Endothelial cell of umbilical vein (primary cell): ENCODE measurements around the gene SSR2. TPM values are rescaled to one million over a fixed set of nuclear protein-coding genes. Genes with fewer than 3 reads are reported as not detected.

Experiments
- BruUV-seq: library from RNA; stranded (reverse); fragments of 400-500 nt; replicated peaks from 2 replicates; lab custom pipeline; 2021; lab: Mats Ljungman, UMichigan
- CTCF ChIA-PET: fragments of 300-600, 350-600 bp; sonication (Branson Sonifier 250); formaldehyde crosslinking; loops from one replicate; lab custom pipeline; 2021; ENCODE audit warnings: antibody characterized with exemption, inconsistent platforms; lab: Charles Lee
- POLR2A ChIA-PET: fragments of 300-600, 350-600 bp; sonication (Branson Sonifier 250); formaldehyde crosslinking; loops from one replicate; lab custom pipeline; 2021; ENCODE audit warnings: antibody characterized with exemption, inconsistent platforms; lab: Charles Lee
- DNase-seq: peaks from one replicate; pipeline ENCODE4 v3.0.0-alpha.2; 2011; ENCODE audit warnings: low read depth, low spot score
- FAIRE-seq: peaks from 2 replicates; lab custom pipeline; 2011; peaks lifted over from hg19 to GRCh38; lab: Jason Lieb, UNC
- H2AFZ ChIP-seq: 2 replicates; pipeline ENCODE4 v1.6.0; 2012; ENCODE audit warnings: low read depth, low read length, control low read depth, inconsistent platforms
- H3K27ac ChIP-seq: 2 replicates; pipeline ENCODE4 v1.5.1; 2011; ENCODE audit warnings: low read depth, mild to moderate bottlenecking, control low read depth, low read length, moderate library complexity; ENCODE audit not compliant: insufficient read depth
- H3K27me3 ChIP-seq, 2 experiments: 2 replicates each; pipeline versions ENCODE4 v1.6.0 to v1.6.1; 2011; ENCODE audit warnings: low read length in 2 of 2, mixed read lengths in 1 of 2; ENCODE audit not compliant: control insufficient read depth in 2 of 2, insufficient read depth in 2 of 2
- H3K36me3 ChIP-seq, 2 experiments: 2 replicates in 1 of 2; 3 replicates in 1 of 2; pipeline ENCODE4 v1.5.1; 2011; ENCODE audit warnings: low read length in 2 of 2, mild to moderate bottlenecking in 1 of 2, moderate library complexity in 1 of 2; ENCODE audit not compliant: control insufficient read depth in 2 of 2, insufficient read depth in 2 of 2; ENCODE audit errors: extremely low read depth in 1 of 2
- H3K4me1 ChIP-seq: 3 replicates; pipeline ENCODE4 v1.5.1; 2011; ENCODE audit warnings: mild to moderate bottlenecking, low read length; ENCODE audit not compliant: control insufficient read depth, insufficient read depth; ENCODE audit errors: extremely low read depth
- H3K4me2 ChIP-seq: 2 replicates; pipeline ENCODE4 v1.6.1; 2011; ENCODE audit warnings: low read length, control low read depth, mixed read lengths; ENCODE audit not compliant: insufficient read depth
- H3K4me3 ChIP-seq, 3 experiments: fragments of 200-600 bp in 1 of 3; sonication (generic), shearing (Covaris generic) in 1 of 3; replicated peaks in 1 of 3; 2 replicates each; pipeline ENCODE4 v1.5.1; 2011 to 2016; ENCODE audit warnings: control low read depth in 3 of 3, low read length in 3 of 3, mild to moderate bottlenecking in 2 of 3, inconsistent platforms in 1 of 3, low read depth in 1 of 3, moderate library complexity in 1 of 3; ENCODE audit not compliant: insufficient read depth in 1 of 3
- H3K79me2 ChIP-seq: 2 replicates; pipeline ENCODE4 v1.6.0; 2012; ENCODE audit warnings: low read length, inconsistent platforms; ENCODE audit not compliant: control insufficient read depth, insufficient read depth
- H3K9ac ChIP-seq: replicated peaks from 2 replicates; pipeline ENCODE3; 2011; ENCODE audit warnings: low read length, control low read depth; ENCODE audit not compliant: insufficient read depth; ENCODE audit errors: extremely low read depth
- H3K9me1 ChIP-seq: replicated peaks from 3 replicates; pipeline ENCODE4 v1.6.0; 2011; ENCODE audit warnings: mild to moderate bottlenecking, low read length; ENCODE audit not compliant: control insufficient read depth, insufficient read depth; ENCODE audit errors: extremely low read depth
- H3K9me3 ChIP-seq: replicated peaks from 2 replicates; pipeline ENCODE4 v1.5.1; 2012; ENCODE audit warnings: low read length, inconsistent platforms; ENCODE audit not compliant: control insufficient read depth, insufficient read depth
- H4K20me1 ChIP-seq: replicated peaks from 2 replicates; pipeline ENCODE3; 2011; ENCODE audit warnings: mild to moderate bottlenecking, low read length; ENCODE audit not compliant: control insufficient read depth, insufficient read depth; ENCODE audit errors: extremely low read depth
- CTCF ChIP-seq, 2 donors: IDR thresholded peaks; 1 replicate in 1 of 2; 2 replicates in 1 of 2; pipeline ENCODE4 v1.5.1; 2011; ENCODE audit warnings: low read length in 2 of 2, mild to moderate bottlenecking in 2 of 2, moderate library complexity in 2 of 2, control low read depth in 1 of 2, inconsistent platforms in 1 of 2, low read depth in 1 of 2; ENCODE audit not compliant: insufficient read depth in 1 of 2; ENCODE audit errors: extremely low read depth in 1 of 2
- EZH2 ChIP-seq: IDR thresholded peaks from 2 replicates; pipeline ENCODE4 v1.6.1; 2012; ENCODE audit warnings: borderline replicate concordance, low read depth, mild to moderate bottlenecking, moderate library complexity, low read length, inconsistent platforms; ENCODE audit not compliant: severe bottlenecking
- FOS ChIP-seq: IDR thresholded peaks from 2 replicates; pipeline ENCODE4 v1.6.1; 2011; ENCODE audit warnings: mild to moderate bottlenecking, low read length, moderate library complexity, borderline replicate concordance; ENCODE audit not compliant: insufficient read depth
- GATA2 ChIP-seq: IDR thresholded peaks from 2 replicates; pipeline ENCODE4 v1.7.0; 2011; ENCODE audit warnings: low read depth, mild to moderate bottlenecking, moderate library complexity, mixed read lengths, low read length; ENCODE audit not compliant: insufficient read length, insufficient read depth
- JUN ChIP-seq: IDR thresholded peaks from 2 replicates; pipeline ENCODE4 v1.6.1; 2011; ENCODE audit warnings: borderline replicate concordance, low read depth; ENCODE audit not compliant: insufficient read length, insufficient read depth
- MAX ChIP-seq: IDR thresholded peaks from 2 replicates; pipeline ENCODE4 v1.6.1; 2011; ENCODE audit not compliant: insufficient read depth, insufficient read length
- MYC ChIP-seq: IDR thresholded peaks from one replicate; pipeline ENCODE4 v1.6.1; 2011; ENCODE audit warnings: mild to moderate bottlenecking, low read depth, low read length
- POLR2A ChIP-seq: IDR thresholded peaks from 2 replicates; pipeline ENCODE4 v1.6.1; 2012; ENCODE audit warnings: low read depth, mild to moderate bottlenecking, control low read depth, low read length
- POLR2AphosphoS5 ChIP-seq: IDR thresholded peaks from 2 replicates; pipeline ENCODE4 v1.6.1; 2012; ENCODE audit warnings: low read depth, mild to moderate bottlenecking, control low read depth, low read length, moderate library complexity; ENCODE audit not compliant: insufficient read depth
- dilution Hi-C: fragments of 300-500 bp; cut with MboI; formaldehyde crosslinking; loops from one replicate; pipeline ENCODE4 v1.15.0; 2019; ENCODE audit warnings: low sequenced_read_pairs; ENCODE audit not compliant: extremely low pct_ligation_motif_present
- intact Hi-C: fragments of 100-400 bp; cut with micrococcal nuclease; formaldehyde crosslinking; loops from one replicate; pipeline ENCODE4 v1.10.0; 2022
- polyA plus RNA-seq, 4 experiments: library from polyadenylated mRNA; depleted of rRNA in 3 of 4; stranded (reverse) in 3 of 4; unstranded in 1 of 4; fragments of >200 nt; gene quantifications; 2 replicates each; pipeline versions ENCODE4 v1.2.1 to v1.2.3, GENCODE V29; 2011 to 2012; ENCODE audit warnings: missing spikeins in 1 of 4
- total RNA-seq: library from RNA; stranded (reverse); gene quantifications from 2 replicates; pipeline ENCODE4 v1.2.3, GENCODE V29; 2021

The SSR2 gene
- total and polyA plus RNA-seq, 2 donors (not counting 3 experiments of a cell fraction or from before 2014, with no cell fraction given), result 362 to 1,787 TPM

GRCh38 chr1:155990005-155990739 is 30.6 kb downstream of the SSR2 start:
- no peak for TF ChIP-seq EZH2
- TF ChIP-seq MAX, result no peak
- TF ChIP-seq CTCF (IDR thresholded peaks at IDR 0.05; ENCODE audit: extremely low read depth in 1 of 2, insufficient read depth in 1 of 2, low read depth in 1 of 2, low read length in 2 of 2), result no peak
- TF ChIP-seq JUN, result no peak
- TF ChIP-seq POLR2AphosphoS5, result no peak
- no peak for TF ChIP-seq FOS
- no peak for TF ChIP-seq POLR2A
- TF ChIP-seq MYC, result no peak
- no peak for TF ChIP-seq GATA2
- BruUV-seq, result no TSS peak
- Histone ChIP-seq H3K9ac (no peak overlapping the region), H3K9me1 (no peaks in the 10 kb centered on the region), H3K79me2 (no peaks in the 10 kb centered on the region), H2AFZ (no peak overlapping the region), H3K27ac (no peak overlapping the region), H4K20me1 (no peaks in the 10 kb centered on the region), H3K4me1 (peaks cover 6% of the 10 kb centered on the region), H3K9me3 (no peaks in the 10 kb centered on the region), H3K4me3 (no peak overlapping the region), H3K4me2 (no peak overlapping the region), H3K27me3 (no peaks in the 10 kb centered on the region), H3K36me3 (no peaks in the 10 kb centered on the region)
- intact Hi-C loops (no loop called here), dilution Hi-C loops (no loop called here)
- no peak for DNase-seq
- ChIA-PET POLR2A (interaction anchor here (0.8 to 1.0 kb wide), 2 partner anchors 52 to 56 kb away, joined by 3 to 5 read pairs; partner anchors contain the start of gene KHDC4), CTCF (interaction anchor here (0.6 to 5.0 kb wide), 38 partner anchors 9 to 265 kb away, joined by 3 to 142 read pairs (median 5); partner anchors contain the start of genes ARHGEF2, GON4L, KHDC4 and SSR2)
- no peak for FAIRE-seq
